HG03575 (cell line): Measurements from ENCODE around the gene CDK5RAP2.
"Not testable (repeated sequence)": the region's sequence is repeated elsewhere in the genome, so short reads cannot be mapped to it uniquely, and the experiment has no call there.

Source experiments
- ATAC-seq: cut with Tn5 transposase; IDR thresholded peaks from one replicate; pipeline ENCODE4 v1.9.1; 2021; ENCODE audit not compliant: unreplicated experiment, insufficient number of reproducible peaks, low FRiP score; ENCODE audit errors: extremely low read depth

The CDK5RAP2 gene

GRCh38 chr9:120524863-120525262 is 55.1 kb downstream of the CDK5RAP2 start:
- ATAC-seq = no peak

- ATAC-seq = no peak
These were observed 55.9 kb downstream of the CDK5RAP2 start for GRCh38 chr9:120524038-120524437.

GRCh38 chr9:120522558-120522957 is 57.4 kb downstream of the CDK5RAP2 start:
- no peak for ATAC-seq

- ATAC-seq = no peak
These were observed 57.9 kb downstream of the CDK5RAP2 start for GRCh38 chr9:120522032-120522431.

- ATAC-seq = no peak
These were observed 58.9 kb downstream of the CDK5RAP2 start for GRCh38 chr9:120521101-120521500.

GRCh38 chr9:120515996-120516395 is 64.0 kb downstream of the CDK5RAP2 start:
- not testable (repeated sequence) for ATAC-seq

GRCh38 chr9:120515481-120515880 is 64.5 kb downstream of the CDK5RAP2 start:
- ATAC-seq = not testable (repeated sequence)

- no peak for ATAC-seq
These were observed 65.6 kb downstream of the CDK5RAP2 start for GRCh38 chr9:120514405-120514804.

GRCh38 chr9:120513825-120514396 is 66.1 kb downstream of the CDK5RAP2 start:
- ATAC-seq = no peak

GRCh38 chr9:120510816-120511215 is 69.2 kb downstream of the CDK5RAP2 start:
- ATAC-seq = no peak

- no peak for ATAC-seq
These were observed 71.9 kb downstream of the CDK5RAP2 start for GRCh38 chr9:120507936-120508510.

- no peak for ATAC-seq
These were observed 74.8 kb downstream of the CDK5RAP2 start for GRCh38 chr9:120505186-120505585.

- ATAC-seq = no peak
These were observed 79.2 kb downstream of the CDK5RAP2 start for GRCh38 chr9:120500733-120501132.

GRCh38 chr9:120497865-120498264 is 82.1 kb downstream of the CDK5RAP2 start:
- not testable (repeated sequence) for ATAC-seq

- ATAC-seq = not testable (repeated sequence)
These were observed 83.5 kb downstream of the CDK5RAP2 start for GRCh38 chr9:120496438-120496837.

GRCh38 chr9:120490888-120491595 is 88.9 kb downstream of the CDK5RAP2 start:
- ATAC-seq = peak; percentile 82

GRCh38 chr9:120486835-120487234 is 93.1 kb downstream of the CDK5RAP2 start:
- ATAC-seq = no peak

- no peak for ATAC-seq
These were observed 93.6 kb downstream of the CDK5RAP2 start for GRCh38 chr9:120486347-120486746.

- no peak for ATAC-seq
These were observed 94.2 kb downstream of the CDK5RAP2 start for GRCh38 chr9:120485788-120486187.

- ATAC-seq = no peak
These were observed 95.8 kb downstream of the CDK5RAP2 start for GRCh38 chr9:120484162-120484561.
